ENCODE measurements around the gene HABP2. TPM values are rescaled to one million over a fixed set of nuclear protein-coding genes. Genes with fewer than 3 reads are reported as not detected.

HABP2 gene
- total and polyA plus RNA-seq, 11 donors = 0.23 to 0.30 TPM; not detected in 9

DNA sequence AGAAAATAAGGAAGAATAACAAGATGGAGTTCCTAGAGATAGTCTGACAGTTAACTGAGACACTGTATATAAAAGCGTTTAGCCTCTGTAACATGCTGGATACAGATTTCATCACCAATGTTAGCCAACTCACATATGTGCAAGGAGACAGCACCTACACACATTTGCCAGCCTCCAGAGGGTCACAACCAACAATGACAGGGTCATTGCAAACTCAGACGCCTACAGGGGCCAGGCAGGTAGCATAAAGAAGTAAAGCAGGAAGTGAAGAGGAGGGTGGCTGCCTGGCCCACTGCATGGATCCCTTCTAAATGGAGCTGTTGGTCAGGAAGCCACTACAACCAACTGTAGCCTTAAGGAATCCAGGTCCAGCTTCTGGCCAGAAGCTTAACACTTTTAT lies 60.6 kb downstream of the HABP2 start:
- intact Hi-C loops (cut with DNase I) = no loop called here
- H3K36me3 ChIP-seq = peaks cover 0 to 95% (median 5%) of the 10 kb centered on the region in 9 donors
- no peak for ATAC-seq
- no peak overlapping the region for H3K4me3 ChIP-seq
- H3K27ac ChIP-seq = peak overlapping the region in 5 of 12 donors; percentile 8 to 54 (median 18)
- DNase-seq = no peak
- TF ChIP-seq POLR2A (IDR thresholded peaks at IDR 0.05) = no peak
- TF ChIP-seq, protein P1, sequence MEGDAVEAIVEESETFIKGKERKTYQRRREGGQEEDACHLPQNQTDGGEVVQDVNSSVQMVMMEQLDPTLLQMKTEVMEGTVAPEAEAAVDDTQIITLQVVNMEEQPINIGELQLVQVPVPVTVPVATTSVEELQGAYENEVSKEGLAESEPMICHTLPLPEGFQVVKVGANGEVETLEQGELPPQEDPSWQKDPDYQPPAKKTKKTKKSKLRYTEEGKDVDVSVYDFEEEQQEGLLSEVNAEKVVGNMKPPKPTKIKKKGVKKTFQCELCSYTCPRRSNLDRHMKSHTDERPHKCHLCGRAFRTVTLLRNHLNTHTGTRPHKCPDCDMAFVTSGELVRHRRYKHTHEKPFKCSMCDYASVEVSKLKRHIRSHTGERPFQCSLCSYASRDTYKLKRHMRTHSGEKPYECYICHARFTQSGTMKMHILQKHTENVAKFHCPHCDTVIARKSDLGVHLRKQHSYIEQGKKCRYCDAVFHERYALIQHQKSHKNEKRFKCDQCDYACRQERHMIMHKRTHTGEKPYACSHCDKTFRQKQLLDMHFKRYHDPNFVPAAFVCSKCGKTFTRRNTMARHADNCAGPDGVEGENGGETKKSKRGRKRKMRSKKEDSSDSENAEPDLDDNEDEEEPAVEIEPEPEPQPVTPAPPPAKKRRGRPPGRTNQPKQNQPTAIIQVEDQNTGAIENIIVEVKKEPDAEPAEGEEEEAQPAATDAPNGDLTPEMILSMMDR (IDR thresholded peaks at IDR 0.05) = no peak
- H3K4me1 ChIP-seq = peaks cover 0 to 63% (median 24%) of the 10 kb centered on the region in 12 donors
- no peaks in the 10 kb centered on the region for H3K9me3 ChIP-seq
- WGBS, 4 donors = 79 to 91% (median 81%) methylated on average over 2 of the region's 2 CpGs
- peaks cover 0 to 17% (median 0%) of the 10 kb centered on the region in 9 donors for H3K27me3 ChIP-seq

DNA sequence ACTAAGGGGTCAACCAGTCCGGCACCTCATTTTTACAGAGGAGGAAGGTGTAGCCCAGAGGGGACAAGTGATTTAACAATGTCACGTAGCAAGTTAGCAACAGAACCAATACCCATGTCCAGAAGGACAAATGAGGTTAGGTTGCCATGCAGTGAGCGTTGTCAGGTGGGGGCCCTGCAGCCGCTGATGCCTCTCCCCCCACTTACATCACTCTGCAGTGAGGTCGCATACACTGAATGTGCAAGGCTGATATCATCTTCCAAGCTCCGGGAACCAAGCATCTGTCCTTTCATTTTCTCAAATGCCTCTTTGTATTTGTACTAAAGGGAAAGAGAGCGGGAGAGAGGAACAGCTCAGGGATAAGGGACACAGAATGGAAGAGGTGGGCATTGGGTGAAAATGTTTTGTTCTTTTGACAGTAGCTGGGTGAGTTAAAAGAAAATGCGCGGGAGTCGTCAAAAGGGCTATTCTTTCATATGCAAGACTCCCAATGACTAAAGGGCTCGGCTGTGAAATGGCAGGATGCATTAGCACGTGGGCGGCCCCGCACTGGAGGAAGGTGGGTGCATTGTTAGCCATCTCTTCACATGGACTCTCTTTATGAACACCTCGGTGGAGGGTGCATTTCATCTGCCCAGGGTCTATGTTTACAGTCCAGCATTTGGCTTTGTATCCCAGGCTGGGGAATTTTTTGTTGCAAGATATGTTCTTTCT lies 61.3 kb downstream of the HABP2 start:
- peaks cover 0 to 67% (median 24%) of the 10 kb centered on the region in 12 donors for H3K4me1 ChIP-seq
- H3K27ac ChIP-seq = peak overlapping the region in 4 of 12 donors; percentile 8 to 35 (median 17)
- 56 to 63% (median 57%) methylated on average over 15 of the region's 15 CpGs for WGBS, 4 donors

DNA sequence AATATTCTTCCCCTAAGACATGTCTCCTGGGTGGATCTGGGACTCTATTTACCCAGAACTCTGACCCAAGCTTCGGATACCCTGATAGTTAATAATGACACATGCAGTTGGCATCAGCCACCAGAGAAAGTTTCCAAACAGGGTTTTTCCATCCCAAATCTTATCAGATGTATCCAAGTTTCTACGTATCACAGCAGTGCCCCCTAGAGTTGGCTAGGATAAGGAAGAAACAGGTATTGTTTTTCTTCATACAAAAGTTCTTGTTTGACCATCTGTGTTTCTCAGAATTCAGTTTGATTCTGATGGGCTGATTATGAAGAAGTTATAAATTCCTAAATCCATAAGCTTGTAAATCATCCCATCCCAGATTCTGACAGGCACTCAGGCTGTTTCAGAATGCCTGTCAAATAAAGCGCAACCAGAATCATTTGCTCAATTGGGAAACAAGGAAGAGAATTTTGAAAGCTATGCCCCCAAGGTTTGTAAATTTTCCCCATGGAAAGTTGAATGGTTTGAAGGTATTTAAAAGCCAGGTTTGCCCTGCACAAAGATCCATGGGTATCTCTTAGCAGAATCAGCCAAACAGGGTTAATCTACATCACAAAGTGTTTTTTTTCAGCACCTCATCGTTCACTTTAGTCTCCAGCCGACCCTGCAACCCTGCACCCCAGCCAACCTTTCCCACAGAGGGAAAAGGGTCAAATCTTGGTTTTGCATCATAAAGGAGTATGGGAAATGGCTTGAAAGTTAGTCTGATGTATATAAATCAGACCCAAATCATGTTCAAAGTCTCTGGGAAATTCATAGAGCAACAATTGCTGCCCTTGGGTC lies 63.6 kb downstream of the HABP2 start:
- ATAC-seq (no peak), DNase-seq (no peak)
- Histone ChIP-seq H3K4me1 (peaks cover 0 to 59% (median 21%) of the 10 kb centered on the region in 12 donors), H3K27ac (no peak overlapping the region), H3K4me3 (no peak overlapping the region), H3K9me3 (no peaks in the 10 kb centered on the region), H3K27me3 (peaks cover 0 to 34% (median 0%) of the 10 kb centered on the region in 9 donors), H3K36me3 (peaks cover 0 to 96% (median 16%) of the 10 kb centered on the region in 9 donors)
- WGBS, 4 donors = 18 to 26% (median 20%) methylated on average over 5 of the region's 5 CpGs
- intact Hi-C loops (cut with DNase I) = no loop called here
- TF ChIP-seq, protein P1 (IDR thresholded peaks at IDR 0.05) = peak in 5 of 12 donors; percentile 9 to 33 (median 27)
- no peak for TF ChIP-seq POLR2A (IDR thresholded peaks at IDR 0.05)

More for the DNA sequence above, 61.3 kb downstream of the HABP2 start:
- no peak overlapping the region for H3K4me3 ChIP-seq
- peaks cover 0 to 21% (median 0%) of the 10 kb centered on the region in 9 donors for H3K27me3 ChIP-seq
- intact Hi-C loops (cut with DNase I) = no loop called here
- DNase-seq (no peak), ATAC-seq (no peak)
- TF ChIP-seq, protein P1 (IDR thresholded peaks at IDR 0.05) = no peak
- TF ChIP-seq POLR2A (IDR thresholded peaks at IDR 0.05) = no peak
- peaks cover 0 to 95% (median 8%) of the 10 kb centered on the region in 9 donors for H3K36me3 ChIP-seq
- H3K9me3 ChIP-seq = no peaks in the 10 kb centered on the region

DNA sequence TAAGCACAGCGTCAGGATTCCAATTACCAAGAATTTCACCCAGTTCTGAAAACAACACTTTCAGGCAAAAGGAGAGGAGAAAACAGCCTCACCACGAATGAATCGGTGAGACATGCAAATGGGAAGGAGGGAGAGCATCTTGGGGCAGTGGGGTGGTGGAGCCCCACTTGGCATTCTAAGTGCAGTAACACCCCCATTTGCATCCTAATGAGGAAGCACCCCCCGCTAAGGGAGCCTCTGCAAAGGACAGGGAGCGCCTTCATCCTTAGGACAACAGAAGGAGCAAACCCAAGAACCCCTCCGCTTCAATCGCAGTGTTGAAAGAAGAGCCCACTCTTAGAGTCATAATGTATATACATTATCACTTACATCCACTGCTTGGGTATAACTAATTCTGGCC lies 64.2 kb downstream of the HABP2 start:
- no peak for TF ChIP-seq POLR2A (IDR thresholded peaks at IDR 0.05)
- TF ChIP-seq, protein P1 (IDR thresholded peaks at IDR 0.05) = no peak
- intact Hi-C loops (cut with DNase I) = no loop called here
- Histone ChIP-seq H3K27me3 (peaks cover 0 to 34% (median 0%) of the 10 kb centered on the region in 9 donors), H3K36me3 (peaks cover 0 to 96% (median 19%) of the 10 kb centered on the region in 9 donors), H3K9me3 (no peaks in the 10 kb centered on the region), H3K4me3 (no peak overlapping the region), H3K27ac (no peak overlapping the region), H3K4me1 (peaks cover 0 to 52% (median 16%) of the 10 kb centered on the region in 12 donors)
- DNase-seq (no peak), ATAC-seq (no peak)
- 28 to 47% (median 38%) methylated on average over 7 of the region's 7 CpGs for WGBS, 4 donors

Measured in heart left ventricle (tissue), 16 donors.